ENCODE measurements around the gene TAF4.
"Not testable (repeated sequence)": the region's sequence is repeated elsewhere in the genome, so short reads cannot be mapped to it uniquely, and the experiment has no call there.

TAF4 gene

GRCh38 chr20:61976644-61977418 lies 88.8 kb downstream of the TAF4 start:
- DNase-seq: no peak

DNA sequence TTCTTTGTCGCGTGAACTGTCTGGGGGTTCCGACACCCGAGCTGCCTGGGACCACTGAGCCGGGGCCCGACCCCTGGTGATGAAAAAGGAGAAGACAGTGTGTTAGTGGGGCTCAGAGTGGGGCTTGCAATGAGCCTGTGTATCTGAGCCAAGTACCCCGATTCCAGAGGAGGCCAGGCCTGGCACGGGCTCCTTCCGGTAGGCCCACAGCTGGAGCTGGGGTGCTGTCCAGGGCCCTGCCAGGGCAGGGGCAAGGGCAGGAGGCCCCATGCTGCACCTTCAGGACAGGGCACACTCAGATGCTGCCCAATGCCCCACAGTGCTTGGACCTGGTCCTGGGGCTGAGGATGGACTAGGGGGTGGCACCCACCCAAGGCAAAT lies 89.4 kb downstream of the TAF4 start:
- no peak for DNase-seq

DNA sequence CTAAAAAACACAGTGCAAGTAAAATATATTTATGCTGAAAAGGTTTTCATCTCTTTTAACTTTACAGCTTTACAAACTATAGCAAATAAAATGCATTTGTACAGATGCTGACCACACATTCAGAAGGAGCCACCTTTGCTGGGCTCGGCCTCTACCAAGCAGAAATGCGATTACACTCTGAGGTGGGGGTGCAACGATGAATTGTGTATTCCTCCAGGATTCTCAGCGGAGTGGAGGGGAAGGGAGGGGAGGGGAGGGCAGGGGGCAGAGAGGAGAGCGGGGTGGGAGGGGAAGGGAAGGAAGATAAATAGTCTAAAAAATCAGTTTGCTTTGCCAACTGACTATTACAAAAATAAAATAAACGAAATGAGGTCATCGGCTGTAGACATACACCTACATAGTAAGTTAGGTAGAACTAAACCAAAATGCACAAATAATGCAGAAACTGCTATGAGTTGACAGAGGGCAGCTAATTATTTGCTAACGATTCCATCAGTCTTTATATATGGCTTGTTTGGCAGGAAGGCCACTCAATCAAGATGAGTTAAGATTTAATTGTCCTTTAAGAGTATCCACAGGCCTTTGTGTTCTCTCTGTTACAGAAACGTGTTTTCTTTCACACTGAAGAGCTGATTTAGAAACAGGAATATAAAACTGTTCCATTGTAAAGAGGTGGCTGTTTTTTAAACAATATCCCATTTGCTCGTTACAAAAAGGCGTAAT lies 90.1 kb downstream of the TAF4 start:
- DNase-seq: no peak

GRCh38 chr20:61974357-61974665 lies 91.4 kb downstream of the TAF4 start:
- no peak for DNase-seq

DNA sequence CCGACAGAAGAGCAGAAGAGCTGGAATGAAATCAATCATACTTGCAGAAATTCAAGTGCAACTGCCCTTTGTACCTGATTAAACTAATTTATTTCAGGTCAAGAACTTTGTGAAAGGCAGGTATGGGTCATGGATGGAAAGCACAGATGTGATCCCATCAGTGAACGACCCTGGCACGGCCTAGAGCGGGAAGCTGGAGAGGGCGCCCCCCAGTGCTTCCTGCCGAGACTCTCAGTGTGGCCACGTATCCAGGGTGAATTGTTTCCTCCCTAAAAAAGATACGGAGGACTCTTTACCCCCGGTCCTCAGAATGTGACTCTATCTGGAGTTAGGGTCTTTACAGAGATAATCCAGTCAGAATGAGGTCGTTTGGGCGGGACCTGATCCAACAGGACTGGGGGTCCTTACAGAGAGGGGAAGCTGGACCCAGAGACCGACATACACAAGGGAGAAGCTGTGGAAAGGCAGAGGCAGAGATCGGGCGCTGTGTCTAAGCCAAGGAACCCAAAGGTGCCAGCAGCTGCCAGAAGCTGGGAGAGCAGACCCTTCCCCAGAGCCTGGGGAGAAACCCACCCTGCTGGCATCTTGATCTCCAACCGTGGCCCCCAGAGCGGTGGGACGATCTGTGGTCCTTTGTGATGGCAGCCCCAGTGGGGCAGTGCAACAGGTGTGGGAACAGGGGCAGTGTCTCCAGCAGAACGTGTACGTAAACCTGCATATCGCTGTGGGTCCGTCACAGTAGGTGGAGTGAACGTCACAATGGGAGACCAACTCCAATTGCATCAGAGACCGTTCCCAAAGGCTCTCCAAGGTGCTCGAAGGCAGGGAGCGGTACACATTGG lies 91.9 kb downstream of the TAF4 start:
- DNase-seq: no peak

DNA sequence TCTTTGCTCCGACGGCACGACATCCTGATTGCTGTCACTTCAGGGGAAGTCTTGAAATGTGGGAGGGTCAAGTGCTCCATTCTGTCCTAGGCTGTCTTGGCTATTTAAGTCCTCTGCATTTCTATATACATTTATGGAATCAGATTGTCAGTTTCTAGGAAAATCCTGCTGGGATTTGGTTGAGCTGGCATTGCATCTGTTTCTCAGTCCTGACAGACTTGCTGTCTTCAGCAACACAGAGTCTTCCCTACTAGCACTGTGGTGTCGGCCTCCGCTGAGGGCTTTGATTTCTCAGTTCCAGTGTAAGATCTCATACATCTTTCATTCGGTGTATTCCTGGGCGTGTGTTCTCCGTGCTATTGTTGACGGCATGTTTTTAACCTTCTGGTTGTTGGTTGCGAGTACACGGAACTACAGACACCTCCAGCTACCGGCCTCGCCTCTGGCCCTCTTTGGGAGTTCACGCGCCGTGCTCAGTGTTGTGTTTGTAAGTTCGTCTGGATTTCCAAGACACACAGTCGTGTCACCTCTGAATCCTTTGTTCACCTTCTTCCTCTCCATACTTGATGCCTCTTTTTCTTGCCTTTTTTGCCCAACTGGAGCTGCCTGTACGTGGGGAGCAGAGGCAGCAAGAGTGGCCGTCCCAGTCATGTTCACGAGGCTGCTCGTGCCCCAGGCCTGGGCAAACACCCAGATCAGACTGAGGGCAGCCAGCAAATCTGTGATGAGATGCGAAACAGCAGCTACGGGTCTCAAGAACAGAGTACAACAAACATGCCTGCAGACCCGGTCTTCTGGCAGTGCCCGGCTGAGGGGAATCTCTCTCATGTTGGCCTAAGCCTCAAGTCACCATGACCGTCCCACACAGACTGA lies 92.8 kb downstream of the TAF4 start:
- DNase-seq: no peak

GRCh38 chr20:61971595-61971994 lies 94.1 kb downstream of the TAF4 start:
- DNase-seq: not testable (repeated sequence)

- DNase-seq: no peak
Observed at GRCh38 chr20:61970357-61970756, 95.3 kb downstream of the TAF4 start.

DNA sequence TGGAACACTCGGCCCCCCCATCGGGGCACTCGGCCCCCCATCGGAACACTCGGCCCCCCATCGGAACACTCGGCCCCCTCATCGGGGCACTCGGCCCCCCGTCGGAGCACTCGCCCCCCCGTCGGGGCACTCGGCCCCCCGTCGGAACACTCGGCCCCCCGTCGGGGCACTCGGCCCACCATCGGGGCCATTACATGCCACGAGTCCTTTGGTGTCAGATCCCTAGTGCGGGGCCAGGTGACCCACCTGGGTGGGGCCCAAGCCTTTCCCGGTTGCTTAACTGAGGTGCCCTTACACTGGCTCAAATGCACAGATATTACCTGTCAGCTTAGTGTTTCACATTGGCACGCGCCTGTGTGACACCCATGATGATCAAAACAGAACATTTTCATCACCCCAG lies 95.9 kb downstream of the TAF4 start:
- no peak for DNase-seq

GRCh38 chr20:61968932-61969331 lies 96.7 kb downstream of the TAF4 start:
- no peak for DNase-seq

- DNase-seq: no peak
Observed at GRCh38 chr20:61968036-61968810, 97.5 kb downstream of the TAF4 start.

GRCh38 chr20:61967300-61967699 lies 98.4 kb downstream of the TAF4 start:
- DNase-seq: no peak

DNA sequence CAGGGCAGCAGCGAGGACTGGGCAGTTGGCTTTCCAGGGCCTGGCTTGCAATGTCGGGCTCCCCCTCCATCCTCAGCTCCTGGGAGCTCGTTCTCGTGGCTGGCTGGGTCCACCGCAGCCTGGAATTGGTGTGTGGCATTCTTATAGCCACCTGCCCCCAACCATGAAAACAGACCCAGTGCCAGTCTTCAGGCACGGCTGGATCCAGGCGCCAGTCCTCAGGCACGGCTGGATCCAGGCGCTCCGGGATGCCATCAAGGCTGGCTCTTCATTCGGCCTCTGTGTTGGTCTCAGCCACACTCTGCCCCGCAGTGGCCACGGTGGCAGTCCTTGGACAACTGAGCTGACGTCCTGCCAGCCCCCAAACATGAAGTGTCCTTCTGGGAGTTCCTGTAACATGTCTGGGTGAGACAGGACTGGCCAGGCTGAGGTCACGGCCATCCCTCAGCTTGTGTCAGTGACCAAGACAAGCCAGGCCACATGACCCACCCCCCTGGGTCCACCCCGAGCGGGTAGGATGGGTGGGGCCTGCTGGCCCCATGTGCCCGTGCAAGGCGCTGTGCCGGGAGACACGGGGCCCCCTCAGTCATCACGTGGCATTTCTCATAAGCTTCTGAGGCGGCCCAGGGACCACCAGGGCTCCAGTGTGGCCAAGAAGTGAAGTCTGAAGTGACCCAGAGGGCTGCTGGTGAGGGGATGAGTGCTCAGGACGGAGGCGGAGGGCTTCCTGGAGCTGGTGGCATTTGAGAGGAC lies 99.0 kb downstream of the TAF4 start:
- DNase-seq: no peak

- DNase-seq: no peak
Observed at GRCh38 chr20:61965606-61966491, 99.8 kb downstream of the TAF4 start.

DNA sequence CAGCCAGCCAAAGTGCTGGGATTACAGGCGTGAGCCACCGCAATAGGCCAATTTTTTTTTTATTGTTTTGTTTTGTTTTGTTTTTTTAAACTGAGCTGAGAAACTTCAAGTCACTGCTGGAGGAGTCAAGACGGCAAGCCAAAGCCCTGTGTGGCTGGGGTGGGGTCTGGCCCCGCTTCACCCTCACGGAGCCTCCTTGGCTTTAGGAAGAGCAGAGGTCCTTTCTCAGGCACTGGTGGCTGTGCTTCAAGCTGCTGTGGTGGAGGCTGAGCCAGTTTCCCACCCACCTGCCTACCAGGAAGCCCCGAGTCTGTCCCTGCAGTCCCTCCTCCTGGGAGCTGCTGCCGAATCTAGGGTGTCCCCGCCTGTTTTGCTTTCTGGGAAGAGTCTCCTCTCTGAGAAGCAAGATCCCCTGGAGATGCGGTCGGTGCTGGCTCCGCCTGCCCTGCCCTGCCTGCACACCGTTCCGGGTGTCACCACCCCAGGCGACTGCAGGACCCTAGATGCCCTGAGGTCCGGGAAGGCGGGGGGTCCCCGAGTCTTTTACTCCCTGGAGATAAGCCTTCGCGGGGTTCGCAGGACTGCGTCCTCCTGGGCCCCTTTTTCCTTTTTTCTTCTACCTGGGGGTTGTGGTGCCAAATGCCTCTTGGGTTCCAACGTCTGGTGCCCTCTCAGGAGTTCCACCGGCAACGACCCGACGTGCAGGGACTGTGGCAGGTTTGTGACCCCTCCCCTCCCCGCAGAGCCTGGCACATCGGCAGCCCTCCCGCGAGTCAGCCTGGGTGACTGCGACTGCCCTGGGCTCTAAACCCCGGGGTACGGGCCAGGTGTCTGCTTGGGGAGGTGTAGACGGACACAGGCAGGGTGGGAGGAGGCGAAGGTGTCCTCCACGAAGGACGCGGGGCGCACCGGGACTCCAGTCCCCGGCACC lies 100.7 kb downstream of the TAF4 start:
- no peak for DNase-seq

- DNase-seq: no peak
Observed at GRCh38 chr20:61963885-61964674, 101.6 kb downstream of the TAF4 start.

GRCh38 chr20:61963149-61963548 lies 102.5 kb downstream of the TAF4 start:
- no peak for DNase-seq

DNA sequence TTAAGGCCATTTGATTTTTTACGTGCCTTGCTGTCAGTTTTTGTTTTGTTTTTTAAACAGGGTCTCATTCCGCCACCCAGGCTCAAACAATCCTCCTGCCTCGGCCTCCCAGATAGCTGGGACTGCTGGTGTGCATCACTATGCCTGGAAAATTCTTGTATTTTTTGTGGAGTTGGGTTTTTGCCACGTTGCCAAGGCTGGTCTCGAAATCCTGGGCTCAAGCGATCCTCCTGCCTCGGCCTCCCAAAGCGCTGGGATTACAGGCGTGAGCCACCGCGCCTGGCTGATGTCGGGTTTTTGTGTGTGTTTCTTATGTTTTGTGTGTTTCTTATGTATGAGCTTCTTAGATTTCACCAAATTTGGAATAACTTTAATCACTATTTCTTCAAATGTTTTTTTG lies 104.8 kb downstream of the TAF4 start:
- DNase-seq: no peak
